H1 (cell line): ENCODE results near the gene KLF16. TPM values are rescaled to one million over a fixed set of nuclear protein-coding genes. Genes with fewer than 3 reads are reported as not detected.

Experiments used
- JUND ChIP-seq: IDR thresholded peaks from 2 replicates; pipeline ENCODE4 v1.6.1; 2011; ENCODE audit warnings: mild to moderate bottlenecking, improper control_type of control experiment, low read length
- MAFK ChIP-seq: IDR thresholded peaks from 2 replicates; pipeline ENCODE4 v1.6.1; 2012; ENCODE audit warnings: low read depth, mild to moderate bottlenecking, improper control_type of control experiment, low read length
- POU5F1 ChIP-seq: IDR thresholded peaks from 2 replicates; pipeline ENCODE4 v1.6.1; 2011; ENCODE audit warnings: low read depth, mild to moderate bottlenecking, low read length, moderate library complexity
- RXRA ChIP-seq: IDR thresholded peaks from 2 replicates; pipeline ENCODE4 v1.6.1; 2011; ENCODE audit warnings: low read depth, mild to moderate bottlenecking, low read length, moderate library complexity; ENCODE audit not compliant: insufficient read depth
- polyA plus RNA-seq, 7 experiments: library from polyadenylated mRNA; depleted of rRNA in 3 of 7; stranded (reverse) in 5 of 7; unstranded in 2 of 7; fragments of >200 nt in 5 of 7; fragments of 200-250 nt in 2 of 7; gene quantifications; 1 replicate in 5 of 7; 2 replicates in 1 of 7; 4 replicates in 1 of 7; pipeline versions ENCODE4 v1.2.1 to v1.2.3, GENCODE V29; 2011 to 2013; ENCODE audit warnings: missing spikeins in 2 of 7, mixed read lengths in 2 of 7
- total RNA-seq: library from RNA; stranded (reverse); fragmentation: NEBNext Ultra II Directional; extraction: Animal tissue kit (Norgen Biotek cat#: 25700); gene quantifications from 2 replicates; pipeline ENCODE4 v1.2.1, GENCODE V29; 2021
- TF ChIP-seq, protein P1 (sequence below): fragments of 300-600 bp; sonication (generic); IDR thresholded peaks from 2 replicates; pipeline ENCODE4 v1.7.1; 2012; ENCODE audit warnings: low read length, moderate library complexity, mild to moderate bottlenecking, inconsistent platforms; ENCODE audit not compliant: insufficient replicate concordance

The KLF16 gene
- total and polyA plus RNA-seq, 2 of the 8 experiments (the other 6 are each of a cell fraction or from before 2014, with no cell fraction given) = 14.3 to 45.9 TPM

DNA sequence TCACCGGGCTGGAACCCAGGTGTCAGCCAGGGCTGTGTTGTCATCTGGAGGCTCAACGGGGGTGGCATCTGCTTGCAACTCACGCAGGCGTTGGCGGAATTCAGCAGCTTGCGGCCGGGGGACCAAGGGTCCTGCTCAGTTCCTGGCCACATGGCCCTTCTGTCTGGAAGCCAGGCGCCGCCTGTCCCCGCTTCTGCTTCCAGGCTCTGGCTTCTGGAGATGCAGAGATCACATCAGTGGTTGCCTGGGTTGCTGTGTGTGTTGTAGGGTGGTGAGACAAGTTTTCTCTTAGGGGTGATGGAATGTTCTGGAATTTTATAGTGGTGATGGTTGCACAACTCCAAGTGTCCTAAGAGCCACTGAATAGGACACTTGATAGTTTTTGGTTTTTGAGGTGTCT, 46.8 kb upstream of the KLF16 start (continued):
- TF ChIP-seq, protein P1, sequence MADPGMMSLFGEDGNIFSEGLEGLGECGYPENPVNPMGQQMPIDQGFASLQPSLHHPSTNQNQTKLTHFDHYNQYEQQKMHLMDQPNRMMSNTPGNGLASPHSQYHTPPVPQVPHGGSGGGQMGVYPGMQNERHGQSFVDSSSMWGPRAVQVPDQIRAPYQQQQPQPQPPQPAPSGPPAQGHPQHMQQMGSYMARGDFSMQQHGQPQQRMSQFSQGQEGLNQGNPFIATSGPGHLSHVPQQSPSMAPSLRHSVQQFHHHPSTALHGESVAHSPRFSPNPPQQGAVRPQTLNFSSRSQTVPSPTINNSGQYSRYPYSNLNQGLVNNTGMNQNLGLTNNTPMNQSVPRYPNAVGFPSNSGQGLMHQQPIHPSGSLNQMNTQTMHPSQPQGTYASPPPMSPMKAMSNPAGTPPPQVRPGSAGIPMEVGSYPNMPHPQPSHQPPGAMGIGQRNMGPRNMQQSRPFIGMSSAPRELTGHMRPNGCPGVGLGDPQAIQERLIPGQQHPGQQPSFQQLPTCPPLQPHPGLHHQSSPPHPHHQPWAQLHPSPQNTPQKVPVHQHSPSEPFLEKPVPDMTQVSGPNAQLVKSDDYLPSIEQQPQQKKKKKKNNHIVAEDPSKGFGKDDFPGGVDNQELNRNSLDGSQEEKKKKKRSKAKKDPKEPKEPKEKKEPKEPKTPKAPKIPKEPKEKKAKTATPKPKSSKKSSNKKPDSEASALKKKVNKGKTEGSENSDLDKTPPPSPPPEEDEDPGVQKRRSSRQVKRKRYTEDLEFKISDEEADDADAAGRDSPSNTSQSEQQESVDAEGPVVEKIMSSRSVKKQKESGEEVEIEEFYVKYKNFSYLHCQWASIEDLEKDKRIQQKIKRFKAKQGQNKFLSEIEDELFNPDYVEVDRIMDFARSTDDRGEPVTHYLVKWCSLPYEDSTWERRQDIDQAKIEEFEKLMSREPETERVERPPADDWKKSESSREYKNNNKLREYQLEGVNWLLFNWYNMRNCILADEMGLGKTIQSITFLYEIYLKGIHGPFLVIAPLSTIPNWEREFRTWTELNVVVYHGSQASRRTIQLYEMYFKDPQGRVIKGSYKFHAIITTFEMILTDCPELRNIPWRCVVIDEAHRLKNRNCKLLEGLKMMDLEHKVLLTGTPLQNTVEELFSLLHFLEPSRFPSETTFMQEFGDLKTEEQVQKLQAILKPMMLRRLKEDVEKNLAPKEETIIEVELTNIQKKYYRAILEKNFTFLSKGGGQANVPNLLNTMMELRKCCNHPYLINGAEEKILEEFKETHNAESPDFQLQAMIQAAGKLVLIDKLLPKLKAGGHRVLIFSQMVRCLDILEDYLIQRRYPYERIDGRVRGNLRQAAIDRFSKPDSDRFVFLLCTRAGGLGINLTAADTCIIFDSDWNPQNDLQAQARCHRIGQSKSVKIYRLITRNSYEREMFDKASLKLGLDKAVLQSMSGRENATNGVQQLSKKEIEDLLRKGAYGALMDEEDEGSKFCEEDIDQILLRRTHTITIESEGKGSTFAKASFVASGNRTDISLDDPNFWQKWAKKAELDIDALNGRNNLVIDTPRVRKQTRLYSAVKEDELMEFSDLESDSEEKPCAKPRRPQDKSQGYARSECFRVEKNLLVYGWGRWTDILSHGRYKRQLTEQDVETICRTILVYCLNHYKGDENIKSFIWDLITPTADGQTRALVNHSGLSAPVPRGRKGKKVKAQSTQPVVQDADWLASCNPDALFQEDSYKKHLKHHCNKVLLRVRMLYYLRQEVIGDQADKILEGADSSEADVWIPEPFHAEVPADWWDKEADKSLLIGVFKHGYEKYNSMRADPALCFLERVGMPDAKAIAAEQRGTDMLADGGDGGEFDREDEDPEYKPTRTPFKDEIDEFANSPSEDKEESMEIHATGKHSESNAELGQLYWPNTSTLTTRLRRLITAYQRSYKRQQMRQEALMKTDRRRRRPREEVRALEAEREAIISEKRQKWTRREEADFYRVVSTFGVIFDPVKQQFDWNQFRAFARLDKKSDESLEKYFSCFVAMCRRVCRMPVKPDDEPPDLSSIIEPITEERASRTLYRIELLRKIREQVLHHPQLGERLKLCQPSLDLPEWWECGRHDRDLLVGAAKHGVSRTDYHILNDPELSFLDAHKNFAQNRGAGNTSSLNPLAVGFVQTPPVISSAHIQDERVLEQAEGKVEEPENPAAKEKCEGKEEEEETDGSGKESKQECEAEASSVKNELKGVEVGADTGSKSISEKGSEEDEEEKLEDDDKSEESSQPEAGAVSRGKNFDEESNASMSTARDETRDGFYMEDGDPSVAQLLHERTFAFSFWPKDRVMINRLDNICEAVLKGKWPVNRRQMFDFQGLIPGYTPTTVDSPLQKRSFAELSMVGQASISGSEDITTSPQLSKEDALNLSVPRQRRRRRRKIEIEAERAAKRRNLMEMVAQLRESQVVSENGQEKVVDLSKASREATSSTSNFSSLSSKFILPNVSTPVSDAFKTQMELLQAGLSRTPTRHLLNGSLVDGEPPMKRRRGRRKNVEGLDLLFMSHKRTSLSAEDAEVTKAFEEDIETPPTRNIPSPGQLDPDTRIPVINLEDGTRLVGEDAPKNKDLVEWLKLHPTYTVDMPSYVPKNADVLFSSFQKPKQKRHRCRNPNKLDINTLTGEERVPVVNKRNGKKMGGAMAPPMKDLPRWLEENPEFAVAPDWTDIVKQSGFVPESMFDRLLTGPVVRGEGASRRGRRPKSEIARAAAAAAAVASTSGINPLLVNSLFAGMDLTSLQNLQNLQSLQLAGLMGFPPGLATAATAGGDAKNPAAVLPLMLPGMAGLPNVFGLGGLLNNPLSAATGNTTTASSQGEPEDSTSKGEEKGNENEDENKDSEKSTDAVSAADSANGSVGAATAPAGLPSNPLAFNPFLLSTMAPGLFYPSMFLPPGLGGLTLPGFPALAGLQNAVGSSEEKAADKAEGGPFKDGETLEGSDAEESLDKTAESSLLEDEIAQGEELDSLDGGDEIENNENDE = no peak
- no peak for TF ChIP-seq POU5F1
- TF ChIP-seq MAFK = no peak
- TF ChIP-seq RXRA = no peak
- TF ChIP-seq JUND = no peak
